GM12878 (cell line): ENCODE results near the gene CD68. TPM values are rescaled to one million over a fixed set of nuclear protein-coding genes. Genes with fewer than 3 reads are reported as not detected.
A peak's percentile ranks its signal among the peaks of the same experiment; 100 is the strongest.

Experiments
- ATAC-seq: fragments of 200-7000 bp; cut with Tn5 transposase; 3 replicates; pipeline ENCODE4 v1.9.1; 2020; ENCODE audit warnings: mild to moderate bottlenecking, moderate library complexity
- BruUV-seq: library from RNA; stranded (reverse); fragments of 400-500 nt; replicated peaks from 2 replicates; lab custom pipeline; 2021; lab: Mats Ljungman, UMichigan
- CTCF ChIA-PET: fragments of 300-600 bp; sonication (Branson Sonifier 250); formaldehyde crosslinking; extraction: SDS; loops from one replicate; lab custom pipeline; 2021; ENCODE audit warnings: inconsistent platforms; lab: Yijun Ruan, JAX
- POLR2A ChIA-PET: fragments of 350-600 bp; formaldehyde crosslinking; extraction: SDS; loops from one replicate; lab custom pipeline; 2021; ENCODE audit warnings: inconsistent platforms; lab: Charles Lee
- RAD21 ChIA-PET: fragments of 300-600 bp; sonication (Branson Sonifier 250); formaldehyde crosslinking; loops from one replicate; lab custom pipeline; 2023; ENCODE audit warnings: antibody characterized with exemption; ENCODE audit not compliant: unreplicated experiment; lab: Charles Lee
- SMC1A ChIA-PET: fragments of 300-600 bp; sonication (Branson Sonifier 250); formaldehyde crosslinking; loops from one replicate; lab custom pipeline; 2023; ENCODE audit not compliant: unreplicated experiment, uncharacterized antibody; lab: Charles Lee
- DNase-seq: peaks from one replicate; pipeline ENCODE4 v3.0.0-alpha.2; 2011; ENCODE audit warnings: low read depth, low spot score
- FAIRE-seq: peaks from 3 replicates; lab custom pipeline; 2011; peaks lifted over from hg19 to GRCh38; lab: Jason Lieb, UNC
- H2AFZ ChIP-seq: 2 replicates; pipeline ENCODE4 v1.6.0; 2011; ENCODE audit warnings: low read depth, low read length, control low read depth; ENCODE audit not compliant: control insufficient read depth
- H3K27ac ChIP-seq: 2 replicates; pipeline ENCODE4 v1.5.1; 2011; ENCODE audit warnings: control low read depth; ENCODE audit not compliant: control insufficient read depth, insufficient read depth
- H3K27me3 ChIP-seq, 2 experiments: replicated peaks in 1 of 2; 2 replicates each; pipeline versions ENCODE4 v1.6.0 to v1.6.1; 2011; ENCODE audit warnings: low read length in 1 of 2; ENCODE audit not compliant: control insufficient read depth in 2 of 2, insufficient read depth in 2 of 2
- H3K36me3 ChIP-seq, 2 experiments: 2 replicates each; pipeline ENCODE4 v1.5.1; 2011; ENCODE audit warnings: low read length in 1 of 2; ENCODE audit not compliant: control insufficient read depth in 2 of 2, insufficient read depth in 2 of 2
- H3K4me1 ChIP-seq: 2 replicates; pipeline ENCODE4 v1.6.1; 2011; ENCODE audit warnings: mild to moderate bottlenecking, low read length, moderate library complexity, mixed read lengths; ENCODE audit not compliant: control insufficient read depth, insufficient read depth
- H3K4me2 ChIP-seq: 2 replicates; pipeline ENCODE4 v1.6.0; 2011; ENCODE audit warnings: control low read depth; ENCODE audit not compliant: control insufficient read depth, insufficient read depth
- H3K4me3 ChIP-seq: fragments of 200-600 bp; sonication (generic); 2 replicates; pipeline ENCODE4 v1.5.1; 2016
- H3K79me2 ChIP-seq: 2 replicates; pipeline ENCODE4 v1.6.0; 2011; ENCODE audit warnings: low read length; ENCODE audit not compliant: control insufficient read depth, insufficient read depth
- H3K9ac ChIP-seq: 2 replicates; pipeline ENCODE4 v1.8.0; 2011; ENCODE audit warnings: low read length, control low read depth, mixed read lengths; ENCODE audit not compliant: control insufficient read depth, insufficient read depth
- H3K9me3 ChIP-seq: replicated peaks from 3 replicates; pipeline ENCODE4 v1.5.1; 2011; ENCODE audit warnings: mild to moderate bottlenecking, low read length; ENCODE audit not compliant: control insufficient read depth, insufficient read depth
- H4K20me1 ChIP-seq: 2 replicates; pipeline ENCODE4 v1.6.0; 2011; ENCODE audit not compliant: control insufficient read depth, insufficient read depth
- CHD2 ChIP-seq: IDR thresholded peaks from 2 replicates; pipeline ENCODE4 v1.6.1; 2011; ENCODE audit warnings: low read depth, low read length, improper control_type of control experiment, borderline replicate concordance
- CREB1 ChIP-seq: IDR thresholded peaks from 2 replicates; pipeline ENCODE4 v1.6.1; 2012; ENCODE audit warnings: low read depth, mild to moderate bottlenecking, inconsistent platforms
- EED ChIP-seq: sonication (generic); IDR thresholded peaks from 2 replicates; pipeline ENCODE4 v1.6.1; 2016; ENCODE audit warnings: antibody characterized with exemption, low read depth
- FOXM1 ChIP-seq: IDR thresholded peaks from 2 replicates; pipeline ENCODE4 v1.6.1; 2012; ENCODE audit warnings: low read depth, mild to moderate bottlenecking, inconsistent platforms, low read length, moderate library complexity
- MTA3 ChIP-seq: IDR thresholded peaks from 2 replicates; pipeline ENCODE4 v1.6.1; 2012; ENCODE audit warnings: low read length, inconsistent platforms, borderline replicate concordance
- NR2C1 ChIP-seq: fragments of 450-650 bp; IDR thresholded peaks from 2 replicates; pipeline ENCODE4 v1.6.1; 2017; ENCODE audit warnings: antibody characterized with exemption, mild to moderate bottlenecking, moderate library complexity
- RUNX3 ChIP-seq: IDR thresholded peaks from 2 replicates; pipeline ENCODE4 v1.6.1; 2012; ENCODE audit warnings: low read length, inconsistent platforms
- SREBF1 ChIP-seq: IDR thresholded peaks from 2 replicates; pipeline ENCODE4 v1.6.1; 2012; ENCODE audit warnings: mild to moderate bottlenecking, low read length
- SRF ChIP-seq, 2 experiments: IDR thresholded peaks; 2 replicates each; pipeline ENCODE4 v1.6.1; 2011; ENCODE audit warnings: low read depth in 2 of 2, low read length in 2 of 2, mild to moderate bottlenecking in 1 of 2, moderate library complexity in 1 of 2
- ZNF217 ChIP-seq: fragments of 450-650 bp; IDR thresholded peaks from 2 replicates; pipeline ENCODE4 v1.6.1; 2017; ENCODE audit warnings: antibody characterized with exemption, mild to moderate bottlenecking
- WGBS: methylation state at CpG from one replicate; pipeline ENCODE4 v1.1.6; 2016; ENCODE audit warnings: low lambda C conversion rate; ENCODE audit not compliant: insufficient replicate concordance, insufficient coverage; ENCODE audit errors: missing lambda C conversion rate; 5-methylcytosine and 5-hydroxymethylcytosine counted together
- in situ Hi-C: fragments of 300-500 bp; cut with MboI; formaldehyde crosslinking; loops from 9 replicates; pipeline ENCODE4 v1.14.3; 2018; ENCODE audit warnings: mixed read lengths
- intact Hi-C: fragments of 100-400 bp; cut with micrococcal nuclease; formaldehyde crosslinking; loops from one replicate; pipeline ENCODE4 v1.14.2; 2022; ENCODE audit not compliant: unreplicated experiment
- polyA plus RNA-seq, 11 experiments: library from polyadenylated mRNA; depleted of rRNA in 4 of 11; unstranded in 6 of 11; stranded (reverse) in 5 of 11; fragments of >200 nt; fragmentation: Nextera tagmentation in 4 of 11; fragmentation: Illumina TruSeq in 1 of 11; extraction: Ambion mirVana in 4 of 11; extraction: Trizol in 1 of 11; gene quantifications; 1 replicate in 1 of 11; 2 replicates in 10 of 11; pipeline versions ENCODE4 v1.2.1 to v1.2.3, GENCODE V29; 2011 to 2016; ENCODE audit warnings: inconsistent platforms in 2 of 11, missing spikeins in 2 of 11, low read depth in 1 of 11
- total RNA-seq, 4 experiments: library from RNA; depleted of rRNA in 3 of 4; stranded (reverse); fragments of >200 nt in 3 of 4; fragmentation: Illumina TruSeq in 1 of 4; extraction: Trizol in 1 of 4; gene quantifications; 2 replicates each; pipeline versions ENCODE4 v1.2.1 to v1.2.3, GENCODE V29; 2013 to 2021
- TF ChIP-seq, protein P1 (sequence below): fragments of 450-650 bp; IDR thresholded peaks from 2 replicates; pipeline ENCODE4 v1.6.1; 2016; ENCODE audit warnings: mild to moderate bottlenecking
- TF ChIP-seq, protein P2 (sequence below): IDR thresholded peaks from 2 replicates; pipeline ENCODE4 v1.6.1; 2012; ENCODE audit warnings: improper control_type of control experiment, low read depth, low read length; ENCODE audit not compliant: insufficient replicate concordance
- TF ChIP-seq, protein P3 (sequence below): fragments of 450-650 bp; formaldehyde crosslinking; IDR thresholded peaks from 2 replicates; pipeline ENCODE4 v1.4.0; 2020; ENCODE audit warnings: mild to moderate bottlenecking, moderate library complexity

The CD68 gene
- total and polyA plus RNA-seq, 10 of the 15 experiments (the other 5 are each of a cell fraction or from before 2014, with no cell fraction given) = 2.6 to 6.9 (median 3.8) TPM

DNA sequence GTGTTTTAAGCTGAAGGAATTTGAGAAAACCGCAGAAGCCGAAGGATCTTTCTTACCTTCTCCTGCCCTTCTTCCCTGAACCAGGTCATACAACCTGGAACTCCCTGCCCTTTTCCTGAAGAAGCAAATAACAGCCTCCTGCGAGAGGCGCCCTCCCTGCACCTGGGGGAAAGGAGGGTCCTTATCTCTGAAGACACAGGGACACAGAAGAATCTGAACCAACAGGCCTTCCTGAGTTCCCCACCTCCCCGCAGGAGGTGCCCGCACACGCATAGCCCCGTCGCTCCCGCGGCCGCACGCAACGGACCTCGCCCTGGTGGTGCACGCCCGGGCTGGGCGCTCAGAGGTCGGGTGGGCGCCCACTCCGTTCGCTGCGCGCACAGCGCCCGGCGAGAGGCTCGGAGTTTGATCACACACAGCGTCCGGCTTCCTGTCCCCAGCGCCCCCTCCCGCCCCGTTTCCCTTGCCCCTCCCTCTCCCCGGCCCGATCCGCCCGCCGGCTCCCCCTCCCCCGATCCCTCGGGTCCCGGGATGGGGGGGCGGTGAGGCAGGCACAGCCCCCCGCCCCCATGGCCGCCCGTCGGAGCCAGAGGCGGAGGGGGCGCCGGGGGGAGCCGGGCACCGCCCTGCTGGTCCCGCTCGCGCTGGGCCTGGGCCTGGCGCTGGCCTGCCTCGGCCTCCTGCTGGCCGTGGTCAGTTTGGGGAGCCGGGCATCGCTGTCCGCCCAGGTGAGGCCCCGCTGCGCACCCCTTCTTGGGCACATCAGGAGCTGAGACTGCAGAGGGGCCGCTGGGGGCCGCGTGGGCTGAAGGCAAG is 30.6 kb upstream of the CD68 start, which contains the start of gene TNFSF12:
Gene TNFSF12, plus strand, starts transcription at position 474 of the 816 bp plus-strand sequence. Its CDS starts 96 bp downstream, at position 570.
- peak within 1 kb of the TSS; percentile 70 for H3K4me3 ChIP-seq
- in situ Hi-C loops = no loop called here
- no peaks in the 10 kb centered on the region; a peak in 1 of 4 replicates for H3K27me3 ChIP-seq
- peak within 1 kb of the TSS; percentile 71 for H3K9ac ChIP-seq
- H3K4me2 ChIP-seq = peak within 1 kb of the TSS; percentile 97
- no peak for DNase-seq
- ATAC-seq = peak; percentile 73
- under 1% methylated on average over 36 of the region's 65 CpGs for WGBS
- ChIA-PET SMC1A (interaction anchor here (1.4 to 2.3 kb wide), 2 partner anchors 12 to 26 kb away, joined by 3 to 7 read pairs; no protein-coding TSS in a partner anchor), POLR2A (interaction anchor here (0.6 to 2.3 kb wide), 4 partner anchors 10 to 23 kb away, joined by 3 to 8 read pairs (median 4); partner anchors contain the start of gene TNFSF13), CTCF (interaction anchor here (0.7 to 3.5 kb wide), 5 partner anchors 12 to 35 kb away, joined by 4 to 26 read pairs (median 14); partner anchors contain the start of gene MPDU1), RAD21 (interaction anchor here (0.6 to 1.2 kb wide), 4 partner anchors 12 to 513 kb away, joined by 3 to 5 read pairs (median 3); partner anchors contain the start of genes PLSCR3 and SLC16A13)
- H3K4me1 ChIP-seq = peaks cover 28% of the 10 kb centered on the region
- no peak within 1 kb of the TSS for H3K27ac ChIP-seq
- no peak for FAIRE-seq
- no peaks in the 10 kb centered on the region for H4K20me1 ChIP-seq
- peak within 1 kb of the TSS; percentile 88 for H2AFZ ChIP-seq
- intact Hi-C loops = no loop called here
- H3K36me3 ChIP-seq = no peaks in the 10 kb centered on the region
- no peaks in the 10 kb centered on the region for H3K79me2 ChIP-seq
- H3K9me3 ChIP-seq = no peaks in the 10 kb centered on the region
- BruUV-seq = no TSS peak
- TF ChIP-seq CREB1 = no peak
- TF ChIP-seq, protein P1, sequence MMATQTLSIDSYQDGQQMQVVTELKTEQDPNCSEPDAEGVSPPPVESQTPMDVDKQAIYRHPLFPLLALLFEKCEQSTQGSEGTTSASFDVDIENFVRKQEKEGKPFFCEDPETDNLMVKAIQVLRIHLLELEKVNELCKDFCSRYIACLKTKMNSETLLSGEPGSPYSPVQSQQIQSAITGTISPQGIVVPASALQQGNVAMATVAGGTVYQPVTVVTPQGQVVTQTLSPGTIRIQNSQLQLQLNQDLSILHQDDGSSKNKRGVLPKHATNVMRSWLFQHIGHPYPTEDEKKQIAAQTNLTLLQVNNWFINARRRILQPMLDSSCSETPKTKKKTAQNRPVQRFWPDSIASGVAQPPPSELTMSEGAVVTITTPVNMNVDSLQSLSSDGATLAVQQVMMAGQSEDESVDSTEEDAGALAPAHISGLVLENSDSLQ = no peak
- TF ChIP-seq EED = no peak
- TF ChIP-seq, protein P2, sequence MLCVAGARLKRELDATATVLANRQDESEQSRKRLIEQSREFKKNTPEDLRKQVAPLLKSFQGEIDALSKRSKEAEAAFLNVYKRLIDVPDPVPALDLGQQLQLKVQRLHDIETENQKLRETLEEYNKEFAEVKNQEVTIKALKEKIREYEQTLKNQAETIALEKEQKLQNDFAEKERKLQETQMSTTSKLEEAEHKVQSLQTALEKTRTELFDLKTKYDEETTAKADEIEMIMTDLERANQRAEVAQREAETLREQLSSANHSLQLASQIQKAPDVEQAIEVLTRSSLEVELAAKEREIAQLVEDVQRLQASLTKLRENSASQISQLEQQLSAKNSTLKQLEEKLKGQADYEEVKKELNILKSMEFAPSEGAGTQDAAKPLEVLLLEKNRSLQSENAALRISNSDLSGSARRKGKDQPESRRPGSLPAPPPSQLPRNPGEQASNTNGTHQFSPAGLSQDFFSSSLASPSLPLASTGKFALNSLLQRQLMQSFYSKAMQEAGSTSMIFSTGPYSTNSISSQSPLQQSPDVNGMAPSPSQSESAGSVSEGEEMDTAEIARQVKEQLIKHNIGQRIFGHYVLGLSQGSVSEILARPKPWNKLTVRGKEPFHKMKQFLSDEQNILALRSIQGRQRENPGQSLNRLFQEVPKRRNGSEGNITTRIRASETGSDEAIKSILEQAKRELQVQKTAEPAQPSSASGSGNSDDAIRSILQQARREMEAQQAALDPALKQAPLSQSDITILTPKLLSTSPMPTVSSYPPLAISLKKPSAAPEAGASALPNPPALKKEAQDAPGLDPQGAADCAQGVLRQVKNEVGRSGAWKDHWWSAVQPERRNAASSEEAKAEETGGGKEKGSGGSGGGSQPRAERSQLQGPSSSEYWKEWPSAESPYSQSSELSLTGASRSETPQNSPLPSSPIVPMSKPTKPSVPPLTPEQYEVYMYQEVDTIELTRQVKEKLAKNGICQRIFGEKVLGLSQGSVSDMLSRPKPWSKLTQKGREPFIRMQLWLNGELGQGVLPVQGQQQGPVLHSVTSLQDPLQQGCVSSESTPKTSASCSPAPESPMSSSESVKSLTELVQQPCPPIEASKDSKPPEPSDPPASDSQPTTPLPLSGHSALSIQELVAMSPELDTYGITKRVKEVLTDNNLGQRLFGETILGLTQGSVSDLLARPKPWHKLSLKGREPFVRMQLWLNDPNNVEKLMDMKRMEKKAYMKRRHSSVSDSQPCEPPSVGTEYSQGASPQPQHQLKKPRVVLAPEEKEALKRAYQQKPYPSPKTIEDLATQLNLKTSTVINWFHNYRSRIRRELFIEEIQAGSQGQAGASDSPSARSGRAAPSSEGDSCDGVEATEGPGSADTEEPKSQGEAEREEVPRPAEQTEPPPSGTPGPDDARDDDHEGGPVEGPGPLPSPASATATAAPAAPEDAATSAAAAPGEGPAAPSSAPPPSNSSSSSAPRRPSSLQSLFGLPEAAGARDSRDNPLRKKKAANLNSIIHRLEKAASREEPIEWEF = no peak
- no peak for TF ChIP-seq SREBF1
- peak; percentile 43 for TF ChIP-seq RUNX3
- no peak for TF ChIP-seq MTA3
- TF ChIP-seq FOXM1 = no peak
- no peak for TF ChIP-seq NR2C1
- no peak for TF ChIP-seq SRF (IDR thresholded peaks at IDR 0.05; ENCODE audit: low read depth in 2 of 2, low read length in 2 of 2)
- TF ChIP-seq ZNF217 = no peak
- no peak for TF ChIP-seq CHD2
- TF ChIP-seq, protein P3, sequence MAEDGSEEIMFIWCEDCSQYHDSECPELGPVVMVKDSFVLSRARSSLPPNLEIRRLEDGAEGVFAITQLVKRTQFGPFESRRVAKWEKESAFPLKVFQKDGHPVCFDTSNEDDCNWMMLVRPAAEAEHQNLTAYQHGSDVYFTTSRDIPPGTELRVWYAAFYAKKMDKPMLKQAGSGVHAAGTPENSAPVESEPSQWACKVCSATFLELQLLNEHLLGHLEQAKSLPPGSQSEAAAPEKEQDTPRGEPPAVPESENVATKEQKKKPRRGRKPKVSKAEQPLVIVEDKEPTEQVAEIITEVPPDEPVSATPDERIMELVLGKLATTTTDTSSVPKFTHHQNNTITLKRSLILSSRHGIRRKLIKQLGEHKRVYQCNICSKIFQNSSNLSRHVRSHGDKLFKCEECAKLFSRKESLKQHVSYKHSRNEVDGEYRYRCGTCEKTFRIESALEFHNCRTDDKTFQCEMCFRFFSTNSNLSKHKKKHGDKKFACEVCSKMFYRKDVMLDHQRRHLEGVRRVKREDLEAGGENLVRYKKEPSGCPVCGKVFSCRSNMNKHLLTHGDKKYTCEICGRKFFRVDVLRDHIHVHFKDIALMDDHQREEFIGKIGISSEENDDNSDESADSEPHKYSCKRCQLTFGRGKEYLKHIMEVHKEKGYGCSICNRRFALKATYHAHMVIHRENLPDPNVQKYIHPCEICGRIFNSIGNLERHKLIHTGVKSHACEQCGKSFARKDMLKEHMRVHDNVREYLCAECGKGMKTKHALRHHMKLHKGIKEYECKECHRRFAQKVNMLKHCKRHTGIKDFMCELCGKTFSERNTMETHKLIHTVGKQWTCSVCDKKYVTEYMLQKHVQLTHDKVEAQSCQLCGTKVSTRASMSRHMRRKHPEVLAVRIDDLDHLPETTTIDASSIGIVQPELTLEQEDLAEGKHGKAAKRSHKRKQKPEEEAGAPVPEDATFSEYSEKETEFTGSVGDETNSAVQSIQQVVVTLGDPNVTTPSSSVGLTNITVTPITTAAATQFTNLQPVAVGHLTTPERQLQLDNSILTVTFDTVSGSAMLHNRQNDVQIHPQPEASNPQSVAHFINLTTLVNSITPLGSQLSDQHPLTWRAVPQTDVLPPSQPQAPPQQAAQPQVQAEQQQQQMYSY (CRISPR knock-in tag) = no peak
